Raji (cell line): ENCODE data around the gene PIK3AP1.

ENCODE experiments used
- POLR2A ChIP-seq: IDR thresholded peaks from 2 replicates; pipeline ENCODE4 v1.6.1; 2011; ENCODE audit warnings: low read depth, low read length, control low read depth; ENCODE audit not compliant: insufficient read depth

Gene PIK3AP1

DNA sequence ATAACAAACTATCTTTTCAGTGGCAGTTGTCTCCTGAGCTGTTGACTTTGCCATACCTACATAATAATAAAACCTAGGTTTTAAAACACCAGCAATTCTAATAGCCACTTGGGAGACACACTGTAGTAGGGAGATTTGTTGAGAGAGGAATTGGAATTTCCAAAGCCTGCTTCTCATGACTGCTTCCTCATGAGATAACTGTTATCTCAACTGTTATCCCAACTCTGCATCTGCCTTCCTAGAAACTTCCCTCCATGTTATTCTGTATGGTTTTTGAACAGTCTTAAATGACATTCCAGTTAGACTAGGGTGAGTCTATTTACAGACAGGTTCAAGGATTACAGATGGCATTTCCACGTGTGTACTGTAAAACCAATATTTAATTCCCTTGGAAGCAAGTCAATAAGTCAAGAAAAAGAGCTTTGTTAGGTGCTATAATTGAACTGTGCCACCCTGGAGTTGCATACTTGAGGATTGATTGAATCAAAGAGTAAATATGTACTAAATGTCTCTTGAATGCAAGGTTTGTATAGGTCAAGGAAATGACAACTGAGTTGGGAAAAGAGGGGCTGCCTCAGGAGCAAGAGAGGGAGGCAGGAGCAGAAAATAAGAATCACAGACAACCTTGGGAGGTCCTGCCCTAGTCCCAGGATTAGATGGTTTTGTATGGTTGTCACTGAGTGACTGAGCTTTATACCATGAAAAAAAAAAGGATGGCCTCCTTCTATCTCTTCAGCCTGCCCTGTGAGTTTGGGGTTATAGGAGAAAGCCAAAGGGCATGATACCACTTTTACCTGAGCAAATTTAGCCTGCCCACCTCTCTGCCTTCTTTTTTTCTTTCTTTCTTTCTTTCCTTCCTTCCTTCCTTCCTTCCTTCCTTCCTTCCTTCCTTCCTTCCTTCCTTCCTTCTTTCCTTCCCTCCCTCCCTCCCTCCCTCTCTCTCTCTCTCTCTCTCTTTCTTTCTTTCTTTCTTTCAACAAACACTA is 123.6 kb downstream of the PIK3AP1 start:
- no peak for TF ChIP-seq POLR2A

GRCh38 chr10:96595741-96596140 is 124.6 kb downstream of the PIK3AP1 start:
- TF ChIP-seq POLR2A = no peak

GRCh38 chr10:96591946-96592345 is 128.4 kb downstream of the PIK3AP1 start:
- TF ChIP-seq POLR2A = no peak

DNA sequence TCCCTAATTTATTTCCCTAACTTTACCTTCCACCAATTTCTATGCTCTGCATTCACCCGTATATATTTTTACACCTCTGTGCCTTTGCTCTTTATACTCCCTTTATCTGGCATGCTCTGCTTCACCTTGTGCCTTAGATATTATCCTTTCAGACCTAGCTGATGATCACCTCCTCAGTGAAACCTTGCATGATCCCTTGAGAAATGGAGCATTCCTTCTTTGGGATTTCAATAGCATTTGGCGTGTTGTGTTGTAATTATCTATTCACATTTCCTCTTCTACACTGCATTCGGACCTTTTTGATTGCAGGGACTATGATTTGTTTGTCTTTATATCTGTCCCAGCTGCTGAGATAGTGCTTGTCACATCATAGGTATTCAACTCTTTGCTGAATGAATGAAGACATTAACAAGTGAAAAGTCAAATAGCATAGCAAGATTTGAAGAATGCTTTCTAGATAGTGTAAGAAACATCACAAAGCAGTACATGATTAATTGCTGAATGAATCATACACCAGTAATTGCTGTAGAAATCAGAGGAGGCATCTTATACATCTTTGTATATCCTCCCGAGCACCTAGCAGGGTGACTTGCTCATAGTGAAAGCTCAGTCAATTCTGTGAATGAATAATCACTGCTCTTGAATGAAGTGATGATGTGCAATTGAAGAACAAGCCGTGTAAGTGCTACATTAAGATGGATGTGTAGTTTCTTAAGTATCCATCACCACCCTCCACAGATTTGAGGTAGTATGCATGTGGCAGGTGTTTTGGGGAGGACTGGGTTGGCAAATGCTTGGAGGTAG is 131.5 kb downstream of the PIK3AP1 start:
- TF ChIP-seq POLR2A = no peak

DNA sequence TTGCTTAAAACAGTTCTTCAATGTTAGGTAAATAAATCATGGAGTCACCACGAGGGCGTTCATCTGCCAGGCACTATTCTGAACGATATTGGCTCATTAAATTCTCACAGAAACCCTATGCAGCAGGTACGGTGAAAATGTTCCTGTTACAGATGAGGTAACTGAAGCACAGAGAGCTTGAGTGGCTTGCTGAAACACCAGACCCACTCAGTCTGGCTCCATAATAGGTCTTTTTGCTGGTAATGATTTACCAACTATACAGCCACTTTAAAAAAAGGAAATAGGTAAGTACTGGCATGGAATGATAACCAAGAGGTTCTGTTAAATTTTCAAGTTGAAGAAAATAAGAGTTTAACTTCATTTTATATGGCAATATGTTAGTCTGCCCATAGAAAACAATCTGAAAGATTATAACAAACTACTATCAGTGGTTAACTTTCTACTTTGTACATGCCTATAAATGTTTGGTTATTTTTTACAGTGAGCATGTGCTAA is 132.2 kb downstream of the PIK3AP1 start:
- no peak for TF ChIP-seq POLR2A

DNA sequence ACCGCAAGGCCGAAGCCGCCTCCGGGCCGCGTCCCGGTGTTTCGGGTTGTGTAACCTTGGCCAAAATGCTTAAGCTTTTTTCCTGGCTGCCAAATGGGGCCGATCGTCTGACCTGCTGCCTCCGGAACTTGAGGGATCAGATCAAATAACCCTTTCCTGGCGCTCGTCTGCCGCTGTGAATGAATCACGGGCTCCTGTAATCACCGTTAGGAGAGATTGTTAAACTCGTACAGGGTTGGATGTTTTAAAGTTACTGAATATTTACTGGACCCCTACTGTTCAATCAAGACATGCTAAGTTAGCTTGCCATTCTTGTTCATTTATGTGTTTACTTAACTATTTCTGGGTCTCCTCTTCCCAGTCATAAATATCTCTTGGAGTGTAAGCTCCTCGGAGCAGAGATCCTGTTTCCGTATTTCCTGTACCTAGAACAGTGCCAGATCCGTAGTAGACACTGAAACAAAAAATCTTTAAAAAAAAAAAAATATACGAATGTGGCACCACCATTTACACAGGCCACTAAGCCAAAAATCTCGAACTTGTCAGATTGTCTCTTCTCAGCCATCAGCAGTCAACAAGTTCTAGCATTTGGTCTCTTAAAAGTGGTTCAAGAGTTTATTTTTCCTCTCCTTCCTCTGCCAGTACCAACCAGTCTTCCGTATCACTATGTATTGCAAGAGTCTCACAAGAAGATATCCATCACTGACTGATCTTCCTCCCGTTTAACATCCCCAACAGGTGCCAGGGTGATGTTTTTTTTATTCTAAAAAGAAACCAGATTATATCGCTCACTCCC is 132.9 kb downstream of the PIK3AP1 start:
- no peak for TF ChIP-seq POLR2A

GRCh38 chr10:96586419-96587263 is 133.7 kb downstream of the PIK3AP1 start, which contains the start of gene TM9SF3:
Gene TM9SF3, minus strand, starts transcription at chr10:96587012. Its CDS starts 177 bp downstream, at chr10:96586835.
- peak; percentile 76 for TF ChIP-seq POLR2A

DNA sequence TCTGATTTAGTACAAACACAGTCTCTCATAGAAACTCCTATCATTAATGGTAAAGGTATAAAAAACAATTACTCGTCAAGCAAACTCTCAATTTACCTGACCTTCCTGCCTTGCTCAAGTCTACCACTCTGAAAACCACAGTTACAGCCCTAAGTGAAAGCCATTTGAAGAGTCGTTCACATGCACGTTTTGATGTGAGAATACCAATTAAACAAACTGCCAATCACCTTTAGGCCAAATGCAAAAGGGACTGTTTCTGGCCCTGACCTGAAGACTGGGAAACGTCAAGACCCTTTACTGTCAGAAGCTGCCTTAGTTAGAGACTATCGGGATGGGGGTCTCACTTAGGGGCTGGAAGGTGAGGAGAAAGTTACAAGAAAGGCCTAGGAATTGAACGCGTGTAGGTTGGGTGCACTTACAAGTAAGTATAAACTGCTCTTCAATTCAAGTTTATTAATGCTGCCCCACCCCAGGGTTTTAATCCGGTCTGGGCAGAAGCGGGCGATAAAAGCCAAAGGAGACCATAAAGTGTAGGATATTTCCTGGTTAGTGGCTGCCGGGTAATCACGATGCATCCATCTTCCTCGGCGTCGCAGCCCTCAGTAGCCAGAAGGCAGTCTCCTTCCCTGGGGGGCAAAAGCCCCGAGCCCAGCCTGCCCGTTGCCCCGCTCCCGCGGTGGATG is 134.4 kb downstream of the PIK3AP1 start:
- no peak for TF ChIP-seq POLR2A

GRCh38 chr10:96584474-96584873 is 135.8 kb downstream of the PIK3AP1 start:
- no peak for TF ChIP-seq POLR2A

GRCh38 chr10:96584035-96584434 is 136.3 kb downstream of the PIK3AP1 start:
- no peak for TF ChIP-seq POLR2A

- TF ChIP-seq POLR2A = no peak
Measured at GRCh38 chr10:96579133-96579532, 141.2 kb downstream of the PIK3AP1 start.

DNA sequence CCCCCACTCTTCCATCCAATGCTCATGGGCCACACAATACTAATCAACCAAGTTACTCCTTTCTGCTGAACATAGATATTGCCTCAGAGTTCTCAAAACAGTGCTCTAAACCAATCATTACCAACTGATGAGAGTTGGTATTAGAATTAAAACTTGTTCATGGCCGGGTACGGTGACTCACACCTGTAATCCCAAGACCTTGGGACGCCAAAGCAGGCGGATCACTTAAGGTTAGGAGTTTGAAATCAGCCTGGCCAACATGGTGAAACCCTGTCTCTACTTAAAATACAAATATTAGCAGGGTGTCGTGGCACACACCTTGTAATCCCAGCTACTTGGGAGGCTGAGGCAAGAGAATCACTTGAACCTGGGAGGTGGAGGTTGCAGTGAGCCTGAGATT is 141.7 kb downstream of the PIK3AP1 start:
- TF ChIP-seq POLR2A = no peak

GRCh38 chr10:96578022-96578421 is 142.3 kb downstream of the PIK3AP1 start:
- no peak for TF ChIP-seq POLR2A
